Right renal pelvis (tissue), 4 donors: Measurements from ENCODE around the gene BARHL1. TPM values are rescaled to one million over a fixed set of nuclear protein-coding genes. Genes with fewer than 3 reads are reported as not detected.

Experiments used
- DNase-seq, 4 donors: peaks; one replicate each; pipeline ENCODE4 v3.0.0-alpha.2; 2013; ENCODE audit warnings: low read depth in 4 of 4, low spot score in 3 of 4, missing footprints in 1 of 4
- polyA plus RNA-seq, 4 donors: library from polyadenylated mRNA; unstranded; fragments of 120-200 nt; gene quantifications; one replicate each; pipeline ENCODE4 v1.2.1, GENCODE V29; 2013; ENCODE audit not compliant: insufficient read length in 4 of 4

BARHL1 gene
- polyA plus RNA-seq, 4 donors, result not detected

DNA sequence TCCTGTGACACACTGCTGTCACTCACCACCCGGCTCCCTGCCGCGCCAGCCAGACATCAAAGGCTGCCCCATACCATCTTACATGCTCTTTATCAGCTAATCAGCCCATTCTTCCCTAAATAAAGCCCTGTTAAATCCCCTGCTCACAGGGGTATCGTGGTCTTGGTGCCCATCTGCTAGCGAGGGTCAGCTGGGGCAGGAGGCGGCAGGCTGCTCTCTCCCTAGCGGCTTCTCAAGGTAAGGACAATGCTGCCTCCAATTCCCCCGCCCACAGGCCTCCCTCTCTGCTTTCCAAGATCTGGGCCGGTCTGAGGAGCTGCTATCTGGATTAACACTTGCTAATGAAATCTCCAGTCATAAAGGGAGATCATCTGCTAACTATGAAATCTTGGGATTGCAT is 26.8 kb downstream of the BARHL1 start:
- no peak for DNase-seq

DNA sequence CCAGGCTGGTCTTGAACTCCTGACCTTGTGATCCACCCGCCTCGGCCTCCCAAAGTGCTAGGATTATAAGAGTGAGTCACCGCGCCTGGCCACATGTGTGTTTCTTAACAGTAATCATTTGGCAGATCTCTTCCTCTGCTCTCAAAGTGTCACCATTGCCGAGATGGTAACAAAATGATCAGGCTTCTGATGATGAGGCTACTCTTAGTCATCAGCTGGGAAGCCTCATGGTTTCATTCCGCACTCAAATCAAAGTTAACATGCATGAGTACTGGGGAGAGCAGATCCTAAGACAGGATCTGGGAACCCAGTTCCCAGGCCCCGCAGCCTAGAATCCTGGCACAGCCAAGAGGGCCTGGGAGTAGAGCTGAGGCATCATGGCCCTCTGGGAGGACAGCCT is 27.4 kb downstream of the BARHL1 start:
- DNase-seq, result no peak

DNA sequence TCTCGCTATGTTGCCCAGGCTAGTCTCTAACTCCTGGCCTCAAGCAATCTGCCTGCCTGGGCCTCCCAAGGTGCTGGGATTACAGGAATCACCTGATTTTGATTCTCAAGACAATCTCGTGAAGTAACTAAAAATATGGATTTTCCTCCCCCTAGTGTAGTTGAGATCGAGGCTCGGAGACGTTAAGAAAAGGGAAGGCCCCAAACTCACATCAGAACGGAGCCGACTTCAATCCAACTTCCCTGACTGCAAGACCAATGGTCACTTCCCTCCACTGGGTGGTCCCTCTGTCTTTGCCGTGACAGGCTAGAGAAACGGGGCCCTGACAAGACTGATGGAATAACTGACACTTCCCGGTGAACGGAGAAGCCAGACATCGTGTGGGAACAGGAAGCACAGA is 28.3 kb downstream of the BARHL1 start:
- no peak for DNase-seq

DNA sequence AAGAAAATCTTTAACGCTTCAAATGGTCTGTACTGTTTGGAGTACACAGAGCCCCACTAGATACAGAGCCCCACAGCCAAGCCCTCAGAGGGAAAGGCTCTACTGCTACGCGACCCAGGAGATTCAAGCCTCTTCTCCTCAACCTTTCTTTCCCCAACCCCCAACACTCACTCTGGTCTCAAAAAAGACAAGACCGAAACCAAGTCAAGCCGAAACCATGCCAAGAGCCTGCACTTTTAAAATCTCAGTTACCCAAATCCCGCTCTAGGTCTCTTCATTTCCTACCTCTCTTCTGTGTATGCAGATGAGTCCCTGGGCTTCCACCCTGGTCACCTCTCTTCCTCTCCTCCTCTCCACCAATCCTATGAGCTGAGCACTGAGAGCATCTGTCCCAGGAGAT is 31.9 kb downstream of the BARHL1 start:
- DNase-seq, result no peak

DNA sequence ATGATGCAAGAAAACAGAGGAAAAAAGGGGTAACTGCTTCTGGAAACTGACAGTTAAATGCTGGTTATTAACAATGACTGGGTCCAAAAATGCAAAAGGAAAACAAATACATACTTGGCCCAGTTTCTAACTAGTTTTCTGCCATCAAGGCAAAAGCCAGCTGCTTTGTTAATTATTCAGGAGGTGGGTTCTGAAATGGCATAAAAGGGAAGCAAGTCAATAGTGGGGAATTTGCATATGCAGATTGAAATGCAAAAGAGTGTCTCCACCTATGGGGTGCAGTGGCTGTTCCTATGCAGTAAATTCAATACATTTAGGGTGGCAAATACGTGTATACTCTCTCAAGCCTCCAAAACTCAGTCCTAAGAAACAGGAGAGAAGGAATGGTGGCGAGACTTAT is 33.4 kb downstream of the BARHL1 start:
- DNase-seq, result no peak

DNA sequence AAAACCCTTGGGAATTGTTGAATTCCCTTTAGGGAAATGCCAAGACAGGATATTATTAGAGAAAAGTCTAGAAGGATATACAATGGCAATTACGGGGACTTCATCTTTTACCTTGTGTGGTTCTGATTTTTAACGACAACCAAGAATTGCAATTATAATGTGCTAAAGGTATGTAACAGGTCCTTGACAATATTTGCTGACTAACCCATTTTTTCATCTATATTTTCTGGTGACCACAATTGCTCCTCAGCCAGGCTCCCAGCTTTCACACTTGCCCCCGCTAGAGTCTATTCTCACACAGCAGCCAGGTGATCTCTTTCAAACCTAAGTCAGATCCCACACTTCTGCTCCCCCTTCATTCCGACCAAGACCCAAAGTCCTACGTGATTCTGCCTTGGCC is 34.3 kb downstream of the BARHL1 start:
- DNase-seq, result no peak

DNA sequence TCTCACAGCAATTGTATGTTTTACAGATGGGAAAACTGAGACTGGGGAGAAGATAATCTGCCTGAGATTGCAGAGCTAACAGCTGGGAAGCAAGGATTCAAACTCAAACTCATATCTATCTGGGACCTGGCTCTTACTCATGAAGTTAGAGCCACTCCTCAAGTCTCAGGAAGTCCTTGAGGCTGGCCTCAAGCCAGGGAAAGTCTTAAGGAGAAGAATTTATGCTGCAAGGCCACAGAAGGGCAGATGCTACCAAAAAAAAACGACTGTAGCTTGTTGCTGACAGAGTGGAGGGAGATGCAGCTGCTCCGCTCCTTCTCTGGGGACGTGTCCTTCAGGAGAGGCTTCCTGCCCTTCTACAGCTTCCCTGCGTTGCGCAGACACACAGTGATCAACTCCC is 39.8 kb downstream of the BARHL1 start:
- peak; percentile 5 to 20 (median 12) for DNase-seq

DNA sequence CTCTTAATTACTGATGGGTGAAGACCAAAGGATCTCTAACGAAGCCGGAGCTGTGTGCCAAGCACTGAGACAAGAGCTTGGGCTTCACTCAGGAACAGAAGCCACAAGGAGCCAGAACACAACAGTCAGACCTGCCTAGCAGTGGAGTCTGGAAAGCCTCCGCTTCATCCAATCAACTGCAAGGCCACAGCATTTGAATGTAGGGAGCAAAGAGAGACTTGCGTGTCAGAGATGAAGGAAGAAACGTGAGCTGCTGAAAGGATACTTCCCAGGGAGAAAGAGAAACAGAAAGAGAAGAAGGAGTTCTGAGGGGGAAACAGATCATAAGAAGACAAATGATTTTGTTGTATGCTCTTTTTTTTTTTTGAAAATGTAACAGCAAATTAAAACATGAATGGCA is 43.9 kb downstream of the BARHL1 start:
- DNase-seq, result no peak

DNA sequence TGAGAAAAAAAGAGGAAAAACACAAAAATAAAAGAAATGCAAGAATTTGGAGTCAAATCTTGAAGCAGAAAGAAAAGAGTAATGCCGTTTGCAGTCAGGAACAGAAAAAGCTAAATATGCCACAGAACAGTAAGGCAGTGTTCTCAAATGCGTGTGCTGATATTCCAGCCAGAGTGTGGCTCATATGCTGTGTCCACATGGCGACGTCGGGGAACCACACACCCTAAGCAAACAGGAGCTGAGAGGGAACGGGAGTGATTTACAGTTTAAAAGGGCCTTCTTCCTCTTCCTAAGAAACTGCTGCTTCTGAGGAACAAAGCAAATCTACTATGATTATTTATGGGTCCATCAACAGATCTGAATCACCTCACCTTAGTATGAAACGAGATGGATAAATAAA is 44.7 kb downstream of the BARHL1 start:
- DNase-seq, result no peak

DNA sequence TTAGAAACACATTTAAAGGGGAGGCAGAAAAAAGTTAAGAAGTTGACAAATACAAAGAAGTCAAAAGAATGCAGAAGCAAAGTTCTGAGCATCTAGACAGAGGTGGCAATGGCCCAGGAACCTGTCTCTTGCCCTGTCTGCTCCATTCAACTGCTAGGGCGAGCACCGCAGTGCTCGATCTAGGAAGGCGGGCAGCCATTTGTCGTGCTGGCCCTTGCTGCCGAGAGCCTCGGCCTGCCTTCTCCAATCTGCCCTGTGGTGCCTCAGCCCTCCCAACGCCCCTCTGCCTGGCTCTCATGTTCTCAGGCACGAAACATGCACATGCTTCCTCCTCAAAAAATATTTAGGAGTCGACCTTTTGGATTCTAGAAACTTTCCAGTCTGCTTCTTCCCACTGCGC is 45.2 kb downstream of the BARHL1 start:
- DNase-seq, result no peak

DNA sequence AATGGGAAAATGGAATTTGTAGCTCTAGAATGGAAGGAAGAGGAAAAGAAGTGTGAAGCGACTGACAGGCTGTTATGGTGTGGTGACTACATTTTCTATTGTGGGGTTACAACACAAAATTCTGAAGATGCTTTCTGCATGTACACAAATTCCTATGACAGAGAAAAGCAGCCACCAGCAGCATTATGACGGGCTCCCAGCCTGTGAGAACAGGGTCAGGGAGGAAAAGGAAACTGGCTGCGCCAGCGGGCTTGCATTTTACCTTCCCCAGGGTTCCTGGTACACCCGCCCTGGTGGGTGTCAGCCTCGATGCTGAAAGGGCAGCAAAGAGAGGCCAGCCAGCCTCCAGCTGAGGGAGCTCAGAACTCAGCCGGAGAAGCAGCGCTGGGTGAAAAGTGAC is 46.3 kb downstream of the BARHL1 start:
- no peak for DNase-seq

DNA sequence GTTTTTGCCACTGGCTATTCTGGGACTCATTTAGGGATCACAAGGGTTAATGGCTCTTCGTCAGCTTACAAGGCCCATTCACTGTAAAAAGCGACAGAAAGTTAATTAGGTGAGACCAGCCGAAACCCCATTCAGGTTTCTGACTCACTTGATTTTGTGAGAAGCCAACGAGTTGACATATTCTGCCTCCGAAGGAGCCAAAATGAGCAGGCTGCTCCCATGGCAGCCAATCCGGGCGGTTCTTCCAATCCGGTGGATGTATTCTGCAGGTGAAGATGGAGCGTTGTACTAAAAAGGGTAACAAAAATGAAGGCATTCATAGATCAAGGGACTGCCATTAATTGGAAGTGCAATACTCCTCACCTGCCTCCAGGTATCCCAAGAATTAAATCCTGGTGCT is 47.7 kb downstream of the BARHL1 start:
- DNase-seq, result no peak

DNA sequence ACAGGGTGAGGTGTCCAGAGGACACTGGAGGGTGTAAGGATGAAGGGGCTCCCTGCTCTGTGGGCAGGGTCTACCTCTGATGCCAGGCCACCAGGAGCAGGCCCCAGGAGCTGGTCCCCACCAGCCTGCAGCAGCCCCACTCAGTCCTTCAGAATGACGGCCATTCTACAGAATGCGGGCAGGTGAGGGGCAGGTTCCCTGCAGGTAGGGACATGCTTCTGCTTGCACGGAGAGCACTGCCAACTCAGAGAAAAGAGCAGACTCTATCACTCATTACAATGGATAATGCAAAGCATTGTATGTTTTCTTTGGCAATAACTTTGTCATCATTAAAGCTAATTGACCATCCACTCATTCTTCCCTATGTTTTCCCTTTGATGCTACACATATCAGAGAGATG is 48.4 kb downstream of the BARHL1 start:
- DNase-seq, result no peak

DNA sequence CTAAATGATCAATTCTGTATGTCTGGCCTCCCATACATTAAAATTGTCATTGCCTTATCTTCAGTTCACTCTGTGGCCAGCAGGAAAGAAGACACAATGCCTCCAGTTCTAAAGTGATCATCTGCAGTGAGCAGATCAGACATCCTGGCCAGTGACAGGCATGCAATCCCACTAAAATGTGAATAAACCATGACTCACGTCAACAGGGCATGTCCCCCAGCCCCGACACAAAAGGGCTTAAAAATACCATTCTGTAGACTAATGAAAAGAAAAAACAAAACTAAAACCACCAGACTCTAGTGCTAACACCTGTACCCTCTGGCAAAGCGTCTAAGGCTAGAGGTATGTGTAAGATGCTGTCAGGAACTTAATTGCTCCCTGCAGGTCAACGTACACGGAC is 48.9 kb downstream of the BARHL1 start:
- no peak for DNase-seq

DNA sequence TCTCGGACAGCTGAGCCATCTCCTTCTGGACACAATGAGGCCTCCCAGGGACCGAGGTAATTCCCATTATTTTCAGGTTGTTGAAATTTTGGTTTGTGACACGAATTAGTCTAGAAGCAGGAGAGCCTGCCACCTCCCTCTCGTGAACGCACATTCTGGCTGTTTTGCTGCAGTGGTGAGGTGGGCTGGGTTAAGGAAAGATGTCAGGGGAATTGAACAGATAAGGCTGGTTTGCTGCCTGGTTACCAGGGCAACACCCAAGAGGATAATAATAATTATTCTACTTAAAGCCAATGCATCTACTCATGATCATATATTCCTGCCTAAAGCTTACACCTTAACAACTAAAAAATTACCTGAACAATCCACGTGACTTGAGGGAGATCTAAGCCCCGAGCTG is 49.3 kb downstream of the BARHL1 start:
- DNase-seq, result no peak

DNA sequence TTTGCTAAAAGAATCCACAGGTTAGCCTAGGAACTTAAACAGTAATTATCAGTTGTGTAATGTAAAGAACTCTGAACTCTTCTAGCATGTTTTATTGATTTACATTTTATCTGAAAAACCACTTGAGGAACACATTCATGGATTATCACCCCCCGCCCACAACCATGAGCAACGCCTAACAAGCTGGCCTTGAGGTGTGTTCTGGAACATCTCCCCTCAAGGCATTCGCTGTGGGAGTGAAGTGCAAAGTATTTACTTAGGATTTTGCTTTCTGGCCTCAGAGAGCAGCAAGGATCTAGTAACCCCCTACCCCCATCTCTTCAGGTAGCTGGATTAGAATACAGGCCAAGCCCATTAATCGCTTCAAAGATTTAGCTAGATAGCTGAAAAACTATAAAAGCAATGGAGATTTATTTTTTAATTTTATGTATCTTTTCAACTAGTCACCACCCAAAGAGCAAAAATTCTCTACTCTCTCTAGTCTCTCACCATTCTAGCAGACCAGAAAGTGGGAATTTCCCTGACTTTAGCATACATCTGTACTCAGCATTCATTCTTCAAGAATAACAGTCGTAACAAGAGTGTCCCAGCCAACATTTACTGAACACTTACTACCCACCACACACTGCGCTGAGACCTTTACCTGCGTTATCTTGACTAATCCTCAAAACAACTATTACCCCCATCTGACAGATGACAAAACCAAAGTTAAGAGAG is 50.2 kb downstream of the BARHL1 start:
- DNase-seq, result no peak

DNA sequence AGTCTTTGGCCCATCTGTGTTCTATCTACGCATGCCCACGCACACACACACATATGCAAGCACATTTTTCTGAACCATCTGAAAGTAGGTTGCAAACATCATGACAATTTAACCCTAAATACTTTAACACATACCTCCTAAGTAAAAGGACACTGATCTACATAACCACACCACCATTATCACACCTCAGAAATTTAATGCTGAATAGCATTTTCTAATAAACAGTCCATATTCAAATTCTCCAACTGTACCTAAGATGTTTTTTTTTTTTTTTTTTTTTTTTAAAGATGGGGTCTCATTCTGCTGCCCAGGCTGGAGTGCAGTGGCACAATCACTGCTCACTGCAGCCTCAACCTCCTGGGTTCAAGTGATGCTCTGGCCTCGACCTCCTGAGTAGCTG is 51.9 kb downstream of the BARHL1 start:
- no peak for DNase-seq

DNA sequence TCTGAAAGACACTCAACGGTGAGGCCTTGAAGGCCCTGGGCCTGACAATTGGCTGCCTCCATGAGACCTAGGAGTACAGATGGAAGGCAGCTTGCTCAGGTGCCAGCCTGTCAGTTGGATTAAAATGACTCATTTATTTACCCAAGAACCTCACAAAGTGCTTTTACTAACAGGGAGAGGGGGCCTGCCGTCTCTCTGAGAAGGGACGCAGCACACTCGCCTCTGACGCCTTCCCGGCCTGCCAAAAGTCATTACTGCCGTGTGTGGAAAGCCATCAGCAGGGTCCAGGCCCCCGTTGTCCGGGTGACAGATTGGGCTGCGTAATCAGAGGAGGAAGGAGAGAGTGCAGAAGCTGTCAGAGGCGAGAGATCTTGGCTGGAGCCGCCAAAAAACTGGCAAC is 54.9 kb downstream of the BARHL1 start:
- DNase-seq, result no peak

DNA sequence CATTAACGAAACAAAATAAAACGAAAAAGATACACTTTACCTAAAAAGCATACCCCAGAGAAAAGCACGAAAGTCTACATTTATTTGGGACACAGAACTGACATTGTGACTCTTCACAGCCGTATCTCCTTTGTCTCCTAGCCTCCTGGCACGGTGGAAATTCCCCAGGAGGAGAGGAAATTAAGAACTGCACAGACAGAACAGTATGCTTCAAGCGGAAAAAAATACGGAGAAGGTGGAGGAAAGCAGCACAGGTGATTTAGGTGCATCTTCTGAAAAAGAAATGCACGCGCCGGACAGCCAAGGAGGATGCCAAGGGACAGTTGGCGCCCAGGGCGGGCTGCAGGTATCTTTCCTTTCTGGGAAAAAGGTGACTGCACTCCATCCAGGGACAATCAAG is 55.4 kb downstream of the BARHL1 start:
- no peak for DNase-seq

DNA sequence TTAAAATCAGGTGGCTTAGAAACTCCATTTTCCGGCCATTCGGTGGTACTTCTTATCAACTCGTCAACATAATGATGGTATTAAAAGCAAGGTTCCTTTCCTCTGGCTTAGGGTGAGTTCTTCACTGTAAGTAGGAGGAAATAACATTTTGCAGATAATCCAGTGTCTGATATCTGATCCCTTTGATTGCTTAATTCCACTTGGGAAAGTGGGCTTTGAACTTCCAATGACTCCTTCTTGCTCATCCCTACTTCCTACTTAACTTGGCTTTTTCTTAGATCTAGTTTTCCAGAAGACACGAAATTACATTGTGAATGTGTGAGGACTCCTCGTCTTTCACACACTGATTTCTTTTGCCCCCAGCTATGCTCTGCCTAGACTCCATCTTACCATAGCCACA is 55.8 kb downstream of the BARHL1 start:
- DNase-seq, result no peak

DNA sequence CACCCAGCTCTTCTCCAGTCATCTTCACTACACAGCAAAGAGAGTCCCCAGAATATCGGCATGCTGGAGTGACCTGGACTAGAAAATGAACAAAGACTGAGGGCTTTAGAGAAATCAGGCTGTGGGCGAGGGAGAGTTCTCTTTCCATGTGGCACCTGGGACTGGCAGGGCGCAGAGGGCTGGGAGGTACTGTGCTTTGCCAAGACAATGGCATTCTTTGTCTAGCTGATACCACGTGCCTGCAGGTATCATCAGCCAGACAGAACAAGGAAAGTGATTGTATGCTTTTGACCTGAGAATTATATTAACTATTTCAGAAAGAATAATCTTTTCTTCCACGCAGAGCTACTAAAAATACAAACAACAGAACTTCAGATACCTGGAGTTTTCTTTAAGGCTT is 56.9 kb downstream of the BARHL1 start:
- no peak for DNase-seq
